WTC11 (cell line): ENCODE measurements around the gene HIF1A. TPM values are rescaled to one million over a fixed set of nuclear protein-coding genes. Genes with fewer than 3 reads are reported as not detected.

Experiments
- ELF4 ChIP-seq: sonication (generic); formaldehyde crosslinking; IDR thresholded peaks from 2 replicates; pipeline ENCODE4 v1.8.1; 2022; ENCODE audit warnings: low read depth, mild to moderate bottlenecking, moderate library complexity, missing genetic modification reagents
- JUN ChIP-seq: sonication (generic); formaldehyde crosslinking; IDR thresholded peaks from 2 replicates; pipeline ENCODE4 v1.8.0; 2023; ENCODE audit warnings: mild to moderate bottlenecking, missing genetic modification reagents
- KAT7 ChIP-seq: sonication (generic); formaldehyde crosslinking; IDR thresholded peaks from 2 replicates; pipeline ENCODE4 v1.8.1; 2023; ENCODE audit warnings: missing genetic modification reagents, mild to moderate bottlenecking, borderline replicate concordance
- MYBL2 ChIP-seq: sonication (generic); formaldehyde crosslinking; IDR thresholded peaks from 2 replicates; pipeline ENCODE4 v1.8.1; 2023; ENCODE audit warnings: mild to moderate bottlenecking, moderate library complexity, missing genetic modification reagents
- NR1H2 ChIP-seq: sonication (generic); formaldehyde crosslinking; IDR thresholded peaks from 2 replicates; pipeline ENCODE4 v1.9.0; 2021; ENCODE audit warnings: mild to moderate bottlenecking, moderate library complexity, missing genetic modification reagents
- RELA ChIP-seq: sonication (generic); formaldehyde crosslinking; IDR thresholded peaks from 2 replicates; pipeline ENCODE4 v1.8.1; 2022; ENCODE audit warnings: missing genetic modification reagents, mild to moderate bottlenecking, borderline replicate concordance
- SMAD4 ChIP-seq: sonication (generic); formaldehyde crosslinking; IDR thresholded peaks from 2 replicates; pipeline ENCODE4 v1.8.0; 2022; ENCODE audit warnings: mild to moderate bottlenecking, missing genetic modification reagents
- TEAD1 ChIP-seq: sonication (generic); formaldehyde crosslinking; IDR thresholded peaks from 2 replicates; pipeline ENCODE4 v1.8.0; 2022; ENCODE audit warnings: mild to moderate bottlenecking, missing genetic modification reagents
- ZNF219 ChIP-seq: sonication (generic); formaldehyde crosslinking; IDR thresholded peaks from 2 replicates; pipeline ENCODE4 v1.8.0; 2023; ENCODE audit warnings: missing genetic modification reagents, mild to moderate bottlenecking, borderline replicate concordance
- ZNF396 ChIP-seq: fragments of 250-450 bp; sonication (Bioruptor Pico); IDR thresholded peaks from 2 replicates; pipeline ENCODE4 v1.8.0; 2021; ENCODE audit warnings: mild to moderate bottlenecking, moderate library complexity, borderline replicate concordance
- total RNA-seq: library from RNA; stranded (reverse); gene quantifications from 3 replicates; pipeline ENCODE4 v1.2.3, GENCODE V29; 2021
- TF ChIP-seq, protein P1 (sequence below): sonication (generic); formaldehyde crosslinking; IDR thresholded peaks from 2 replicates; pipeline ENCODE4 v1.8.1; 2023; ENCODE audit warnings: mild to moderate bottlenecking, moderate library complexity, missing genetic modification reagents
- TF ChIP-seq, protein P2 (sequence below): sonication (generic); formaldehyde crosslinking; IDR thresholded peaks from 2 replicates; pipeline ENCODE4 v1.8.1; 2023; ENCODE audit warnings: mild to moderate bottlenecking, missing genetic modification reagents
- TF ChIP-seq, protein P3 (sequence below): sonication (generic); formaldehyde crosslinking; IDR thresholded peaks from 2 replicates; pipeline ENCODE4 v1.8.0; 2022; ENCODE audit warnings: mild to moderate bottlenecking, missing genetic modification reagents
- TF ChIP-seq, protein P4 (sequence below): sonication (generic); formaldehyde crosslinking; IDR thresholded peaks from 2 replicates; pipeline ENCODE4 v1.8.0; 2022; ENCODE audit warnings: mild to moderate bottlenecking, missing genetic modification reagents
- TF ChIP-seq, protein P5 (sequence below): sonication (generic); formaldehyde crosslinking; IDR thresholded peaks from 2 replicates; pipeline ENCODE4 v1.8.0; 2023; ENCODE audit warnings: missing genetic modification reagents, mild to moderate bottlenecking, borderline replicate concordance
- TF ChIP-seq, protein P6 (sequence below): sonication (generic); formaldehyde crosslinking; IDR thresholded peaks from 2 replicates; pipeline ENCODE4 v1.8.1; 2022; ENCODE audit warnings: mild to moderate bottlenecking, moderate library complexity, missing genetic modification reagents
- TF ChIP-seq, protein P7 (sequence below): sonication (generic); formaldehyde crosslinking; IDR thresholded peaks from 2 replicates; pipeline ENCODE4 v1.8.1; 2023; ENCODE audit warnings: mild to moderate bottlenecking, missing genetic modification reagents
- TF ChIP-seq, protein P8 (sequence below): sonication (generic); formaldehyde crosslinking; IDR thresholded peaks from 2 replicates; pipeline ENCODE4 v1.8.1; 2022; ENCODE audit warnings: low read depth, mild to moderate bottlenecking, moderate library complexity, missing genetic modification reagents, borderline replicate concordance
- TF ChIP-seq, protein P9 (sequence below): sonication (generic); formaldehyde crosslinking; conservative IDR thresholded peaks from 2 replicates; pipeline ENCODE4 v1.8.1; 2023; ENCODE audit warnings: mild to moderate bottlenecking, low read depth, missing genetic modification reagents, moderate library complexity
- TF ChIP-seq, protein P10 (sequence below): fragments of 250-450 bp; sonication (Bioruptor Pico); IDR thresholded peaks from 2 replicates; pipeline ENCODE4 v1.9.0; 2021; ENCODE audit warnings: mild to moderate bottlenecking

HIF1A gene
- total RNA-seq, 1 experiment from 2014 or later: 165 TPM

DNA sequence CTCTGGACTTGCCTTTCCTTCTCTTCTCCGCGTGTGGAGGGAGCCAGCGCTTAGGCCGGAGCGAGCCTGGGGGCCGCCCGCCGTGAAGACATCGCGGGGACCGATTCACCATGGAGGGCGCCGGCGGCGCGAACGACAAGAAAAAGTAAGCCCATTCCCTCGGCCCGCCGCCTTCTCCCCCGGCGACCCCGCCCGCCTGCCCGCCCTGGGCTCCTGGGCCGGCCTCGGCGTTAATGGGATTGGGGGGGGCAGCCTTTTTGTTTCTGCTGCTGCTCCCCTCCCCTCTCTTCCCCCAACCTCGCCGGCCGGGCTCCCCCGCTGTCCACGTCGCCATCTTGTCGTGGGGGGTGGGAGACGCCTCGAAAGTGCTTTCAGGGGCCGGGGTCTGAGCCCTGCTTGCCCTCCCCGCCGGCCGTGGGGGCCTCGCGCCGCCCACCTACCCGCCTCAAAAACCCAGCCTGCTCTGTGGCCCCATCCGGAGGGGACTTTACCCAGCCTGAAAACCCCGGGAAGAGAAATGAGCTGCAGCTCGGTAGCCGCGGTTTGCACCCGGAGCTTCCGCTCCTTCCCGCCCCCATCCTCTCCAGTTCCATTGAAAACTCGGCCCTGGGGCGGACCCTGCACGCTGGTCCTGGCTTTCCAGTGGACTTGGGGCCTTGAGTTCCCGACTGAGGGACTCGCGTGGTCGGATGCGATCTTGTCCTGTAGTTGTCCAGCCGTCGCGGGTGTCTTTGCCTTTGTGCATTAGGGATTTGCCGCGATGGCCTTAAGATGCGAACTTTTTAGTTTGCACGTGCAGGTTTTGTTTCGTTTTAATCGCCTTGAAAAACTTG lies 598 bp downstream of the HIF1A start (continued):
- TF ChIP-seq, protein P1, sequence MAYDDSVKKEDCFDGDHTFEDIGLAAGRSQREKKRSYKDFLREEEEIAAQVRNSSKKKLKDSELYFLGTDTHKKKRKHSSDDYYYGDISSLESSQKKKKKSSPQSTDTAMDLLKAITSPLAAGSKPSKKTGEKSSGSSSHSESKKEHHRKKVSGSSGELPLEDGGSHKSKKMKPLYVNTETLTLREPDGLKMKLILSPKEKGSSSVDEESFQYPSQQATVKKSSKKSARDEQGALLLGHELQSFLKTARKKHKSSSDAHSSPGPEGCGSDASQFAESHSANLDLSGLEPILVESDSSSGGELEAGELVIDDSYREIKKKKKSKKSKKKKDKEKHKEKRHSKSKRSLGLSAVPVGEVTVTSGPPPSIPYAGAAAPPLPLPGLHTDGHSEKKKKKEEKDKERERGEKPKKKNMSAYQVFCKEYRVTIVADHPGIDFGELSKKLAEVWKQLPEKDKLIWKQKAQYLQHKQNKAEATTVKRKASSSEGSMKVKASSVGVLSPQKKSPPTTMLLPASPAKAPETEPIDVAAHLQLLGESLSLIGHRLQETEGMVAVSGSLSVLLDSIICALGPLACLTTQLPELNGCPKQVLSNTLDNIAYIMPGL: peak; percentile 73; the same call in 1 of the 2 replicates
- TF ChIP-seq, protein P2, sequence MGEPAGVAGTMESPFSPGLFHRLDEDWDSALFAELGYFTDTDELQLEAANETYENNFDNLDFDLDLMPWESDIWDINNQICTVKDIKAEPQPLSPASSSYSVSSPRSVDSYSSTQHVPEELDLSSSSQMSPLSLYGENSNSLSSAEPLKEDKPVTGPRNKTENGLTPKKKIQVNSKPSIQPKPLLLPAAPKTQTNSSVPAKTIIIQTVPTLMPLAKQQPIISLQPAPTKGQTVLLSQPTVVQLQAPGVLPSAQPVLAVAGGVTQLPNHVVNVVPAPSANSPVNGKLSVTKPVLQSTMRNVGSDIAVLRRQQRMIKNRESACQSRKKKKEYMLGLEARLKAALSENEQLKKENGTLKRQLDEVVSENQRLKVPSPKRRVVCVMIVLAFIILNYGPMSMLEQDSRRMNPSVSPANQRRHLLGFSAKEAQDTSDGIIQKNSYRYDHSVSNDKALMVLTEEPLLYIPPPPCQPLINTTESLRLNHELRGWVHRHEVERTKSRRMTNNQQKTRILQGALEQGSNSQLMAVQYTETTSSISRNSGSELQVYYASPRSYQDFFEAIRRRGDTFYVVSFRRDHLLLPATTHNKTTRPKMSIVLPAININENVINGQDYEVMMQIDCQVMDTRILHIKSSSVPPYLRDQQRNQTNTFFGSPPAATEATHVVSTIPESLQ (CRISPR knock-in tag): no peak
- TF ChIP-seq ZNF396 (CRISPR knock-in tag) (no peak), NR1H2 (CRISPR knock-in tag) (no peak), JUN (CRISPR knock-in tag) (0 out of 2 replicates have a peak, but pooled peaks have one; percentile 46), SMAD4 (CRISPR knock-in tag) (peak; percentile 52; the same call in 1 of the 2 replicates), KAT7 (CRISPR knock-in tag) (peak; percentile 18; the same call in 1 of the 2 replicates), ELF4 (CRISPR knock-in tag) (0 out of 2 replicates have a peak, but pooled peaks have one; percentile 67), TEAD1 (0 out of 2 replicates have a peak, but pooled peaks have one; percentile 33), MYBL2 (CRISPR knock-in tag) (no peak), ZNF219 (CRISPR knock-in tag) (0 out of 2 replicates have a peak, but pooled peaks have one; percentile 21), RELA (CRISPR knock-in tag) (no peak)
- TF ChIP-seq, protein P3, sequence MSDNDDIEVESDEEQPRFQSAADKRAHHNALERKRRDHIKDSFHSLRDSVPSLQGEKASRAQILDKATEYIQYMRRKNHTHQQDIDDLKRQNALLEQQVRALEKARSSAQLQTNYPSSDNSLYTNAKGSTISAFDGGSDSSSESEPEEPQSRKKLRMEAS (CRISPR knock-in tag): peak; percentile 64
- TF ChIP-seq, protein P4, sequence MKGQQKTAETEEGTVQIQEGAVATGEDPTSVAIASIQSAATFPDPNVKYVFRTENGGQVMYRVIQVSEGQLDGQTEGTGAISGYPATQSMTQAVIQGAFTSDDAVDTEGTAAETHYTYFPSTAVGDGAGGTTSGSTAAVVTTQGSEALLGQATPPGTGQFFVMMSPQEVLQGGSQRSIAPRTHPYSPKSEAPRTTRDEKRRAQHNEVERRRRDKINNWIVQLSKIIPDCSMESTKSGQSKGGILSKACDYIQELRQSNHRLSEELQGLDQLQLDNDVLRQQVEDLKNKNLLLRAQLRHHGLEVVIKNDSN (CRISPR knock-in tag): peak; percentile 30
- TF ChIP-seq, protein P5, sequence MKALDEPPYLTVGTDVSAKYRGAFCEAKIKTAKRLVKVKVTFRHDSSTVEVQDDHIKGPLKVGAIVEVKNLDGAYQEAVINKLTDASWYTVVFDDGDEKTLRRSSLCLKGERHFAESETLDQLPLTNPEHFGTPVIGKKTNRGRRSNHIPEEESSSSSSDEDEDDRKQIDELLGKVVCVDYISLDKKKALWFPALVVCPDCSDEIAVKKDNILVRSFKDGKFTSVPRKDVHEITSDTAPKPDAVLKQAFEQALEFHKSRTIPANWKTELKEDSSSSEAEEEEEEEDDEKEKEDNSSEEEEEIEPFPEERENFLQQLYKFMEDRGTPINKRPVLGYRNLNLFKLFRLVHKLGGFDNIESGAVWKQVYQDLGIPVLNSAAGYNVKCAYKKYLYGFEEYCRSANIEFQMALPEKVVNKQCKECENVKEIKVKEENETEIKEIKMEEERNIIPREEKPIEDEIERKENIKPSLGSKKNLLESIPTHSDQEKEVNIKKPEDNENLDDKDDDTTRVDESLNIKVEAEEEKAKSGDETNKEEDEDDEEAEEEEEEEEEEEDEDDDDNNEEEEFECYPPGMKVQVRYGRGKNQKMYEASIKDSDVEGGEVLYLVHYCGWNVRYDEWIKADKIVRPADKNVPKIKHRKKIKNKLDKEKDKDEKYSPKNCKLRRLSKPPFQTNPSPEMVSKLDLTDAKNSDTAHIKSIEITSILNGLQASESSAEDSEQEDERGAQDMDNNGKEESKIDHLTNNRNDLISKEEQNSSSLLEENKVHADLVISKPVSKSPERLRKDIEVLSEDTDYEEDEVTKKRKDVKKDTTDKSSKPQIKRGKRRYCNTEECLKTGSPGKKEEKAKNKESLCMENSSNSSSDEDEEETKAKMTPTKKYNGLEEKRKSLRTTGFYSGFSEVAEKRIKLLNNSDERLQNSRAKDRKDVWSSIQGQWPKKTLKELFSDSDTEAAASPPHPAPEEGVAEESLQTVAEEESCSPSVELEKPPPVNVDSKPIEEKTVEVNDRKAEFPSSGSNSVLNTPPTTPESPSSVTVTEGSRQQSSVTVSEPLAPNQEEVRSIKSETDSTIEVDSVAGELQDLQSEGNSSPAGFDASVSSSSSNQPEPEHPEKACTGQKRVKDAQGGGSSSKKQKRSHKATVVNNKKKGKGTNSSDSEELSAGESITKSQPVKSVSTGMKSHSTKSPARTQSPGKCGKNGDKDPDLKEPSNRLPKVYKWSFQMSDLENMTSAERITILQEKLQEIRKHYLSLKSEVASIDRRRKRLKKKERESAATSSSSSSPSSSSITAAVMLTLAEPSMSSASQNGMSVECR: peak; percentile 74; the same call in 1 of the 2 replicates
- TF ChIP-seq, protein P6, sequence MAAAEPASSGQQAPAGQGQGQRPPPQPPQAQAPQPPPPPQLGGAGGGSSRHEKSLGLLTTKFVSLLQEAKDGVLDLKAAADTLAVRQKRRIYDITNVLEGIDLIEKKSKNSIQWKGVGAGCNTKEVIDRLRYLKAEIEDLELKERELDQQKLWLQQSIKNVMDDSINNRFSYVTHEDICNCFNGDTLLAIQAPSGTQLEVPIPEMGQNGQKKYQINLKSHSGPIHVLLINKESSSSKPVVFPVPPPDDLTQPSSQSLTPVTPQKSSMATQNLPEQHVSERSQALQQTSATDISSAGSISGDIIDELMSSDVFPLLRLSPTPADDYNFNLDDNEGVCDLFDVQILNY (CRISPR knock-in tag): peak; percentile 20; the same call in 1 of the 2 replicates
- TF ChIP-seq, protein P7, sequence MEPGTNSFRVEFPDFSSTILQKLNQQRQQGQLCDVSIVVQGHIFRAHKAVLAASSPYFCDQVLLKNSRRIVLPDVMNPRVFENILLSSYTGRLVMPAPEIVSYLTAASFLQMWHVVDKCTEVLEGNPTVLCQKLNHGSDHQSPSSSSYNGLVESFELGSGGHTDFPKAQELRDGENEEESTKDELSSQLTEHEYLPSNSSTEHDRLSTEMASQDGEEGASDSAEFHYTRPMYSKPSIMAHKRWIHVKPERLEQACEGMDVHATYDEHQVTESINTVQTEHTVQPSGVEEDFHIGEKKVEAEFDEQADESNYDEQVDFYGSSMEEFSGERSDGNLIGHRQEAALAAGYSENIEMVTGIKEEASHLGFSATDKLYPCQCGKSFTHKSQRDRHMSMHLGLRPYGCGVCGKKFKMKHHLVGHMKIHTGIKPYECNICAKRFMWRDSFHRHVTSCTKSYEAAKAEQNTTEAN (CRISPR knock-in tag): 0 out of 2 replicates have a peak, but pooled peaks have one; percentile 30
- TF ChIP-seq, protein P8, sequence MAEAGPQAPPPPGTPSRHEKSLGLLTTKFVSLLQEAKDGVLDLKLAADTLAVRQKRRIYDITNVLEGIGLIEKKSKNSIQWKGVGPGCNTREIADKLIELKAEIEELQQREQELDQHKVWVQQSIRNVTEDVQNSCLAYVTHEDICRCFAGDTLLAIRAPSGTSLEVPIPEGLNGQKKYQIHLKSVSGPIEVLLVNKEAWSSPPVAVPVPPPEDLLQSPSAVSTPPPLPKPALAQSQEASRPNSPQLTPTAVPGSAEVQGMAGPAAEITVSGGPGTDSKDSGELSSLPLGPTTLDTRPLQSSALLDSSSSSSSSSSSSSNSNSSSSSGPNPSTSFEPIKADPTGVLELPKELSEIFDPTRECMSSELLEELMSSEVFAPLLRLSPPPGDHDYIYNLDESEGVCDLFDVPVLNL (CRISPR knock-in tag): no peak
- TF ChIP-seq, protein P9, sequence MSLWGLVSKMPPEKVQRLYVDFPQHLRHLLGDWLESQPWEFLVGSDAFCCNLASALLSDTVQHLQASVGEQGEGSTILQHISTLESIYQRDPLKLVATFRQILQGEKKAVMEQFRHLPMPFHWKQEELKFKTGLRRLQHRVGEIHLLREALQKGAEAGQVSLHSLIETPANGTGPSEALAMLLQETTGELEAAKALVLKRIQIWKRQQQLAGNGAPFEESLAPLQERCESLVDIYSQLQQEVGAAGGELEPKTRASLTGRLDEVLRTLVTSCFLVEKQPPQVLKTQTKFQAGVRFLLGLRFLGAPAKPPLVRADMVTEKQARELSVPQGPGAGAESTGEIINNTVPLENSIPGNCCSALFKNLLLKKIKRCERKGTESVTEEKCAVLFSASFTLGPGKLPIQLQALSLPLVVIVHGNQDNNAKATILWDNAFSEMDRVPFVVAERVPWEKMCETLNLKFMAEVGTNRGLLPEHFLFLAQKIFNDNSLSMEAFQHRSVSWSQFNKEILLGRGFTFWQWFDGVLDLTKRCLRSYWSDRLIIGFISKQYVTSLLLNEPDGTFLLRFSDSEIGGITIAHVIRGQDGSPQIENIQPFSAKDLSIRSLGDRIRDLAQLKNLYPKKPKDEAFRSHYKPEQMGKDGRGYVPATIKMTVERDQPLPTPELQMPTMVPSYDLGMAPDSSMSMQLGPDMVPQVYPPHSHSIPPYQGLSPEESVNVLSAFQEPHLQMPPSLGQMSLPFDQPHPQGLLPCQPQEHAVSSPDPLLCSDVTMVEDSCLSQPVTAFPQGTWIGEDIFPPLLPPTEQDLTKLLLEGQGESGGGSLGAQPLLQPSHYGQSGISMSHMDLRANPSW (CRISPR knock-in tag): no peak
- TF ChIP-seq, protein P10, sequence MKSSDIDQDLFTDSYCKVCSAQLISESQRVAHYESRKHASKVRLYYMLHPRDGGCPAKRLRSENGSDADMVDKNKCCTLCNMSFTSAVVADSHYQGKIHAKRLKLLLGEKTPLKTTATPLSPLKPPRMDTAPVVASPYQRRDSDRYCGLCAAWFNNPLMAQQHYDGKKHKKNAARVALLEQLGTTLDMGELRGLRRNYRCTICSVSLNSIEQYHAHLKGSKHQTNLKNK (CRISPR knock-in tag): no peak
